GM19324 (cell line): ENCODE data around the gene ONECUT3.

Experiments
- ATAC-seq: cut with Tn5 transposase; IDR thresholded peaks from one replicate; pipeline ENCODE4 v1.9.1; 2021; ENCODE audit warnings: mild to moderate bottlenecking, moderate library complexity; ENCODE audit not compliant: unreplicated experiment, low FRiP score

The ONECUT3 gene

DNA sequence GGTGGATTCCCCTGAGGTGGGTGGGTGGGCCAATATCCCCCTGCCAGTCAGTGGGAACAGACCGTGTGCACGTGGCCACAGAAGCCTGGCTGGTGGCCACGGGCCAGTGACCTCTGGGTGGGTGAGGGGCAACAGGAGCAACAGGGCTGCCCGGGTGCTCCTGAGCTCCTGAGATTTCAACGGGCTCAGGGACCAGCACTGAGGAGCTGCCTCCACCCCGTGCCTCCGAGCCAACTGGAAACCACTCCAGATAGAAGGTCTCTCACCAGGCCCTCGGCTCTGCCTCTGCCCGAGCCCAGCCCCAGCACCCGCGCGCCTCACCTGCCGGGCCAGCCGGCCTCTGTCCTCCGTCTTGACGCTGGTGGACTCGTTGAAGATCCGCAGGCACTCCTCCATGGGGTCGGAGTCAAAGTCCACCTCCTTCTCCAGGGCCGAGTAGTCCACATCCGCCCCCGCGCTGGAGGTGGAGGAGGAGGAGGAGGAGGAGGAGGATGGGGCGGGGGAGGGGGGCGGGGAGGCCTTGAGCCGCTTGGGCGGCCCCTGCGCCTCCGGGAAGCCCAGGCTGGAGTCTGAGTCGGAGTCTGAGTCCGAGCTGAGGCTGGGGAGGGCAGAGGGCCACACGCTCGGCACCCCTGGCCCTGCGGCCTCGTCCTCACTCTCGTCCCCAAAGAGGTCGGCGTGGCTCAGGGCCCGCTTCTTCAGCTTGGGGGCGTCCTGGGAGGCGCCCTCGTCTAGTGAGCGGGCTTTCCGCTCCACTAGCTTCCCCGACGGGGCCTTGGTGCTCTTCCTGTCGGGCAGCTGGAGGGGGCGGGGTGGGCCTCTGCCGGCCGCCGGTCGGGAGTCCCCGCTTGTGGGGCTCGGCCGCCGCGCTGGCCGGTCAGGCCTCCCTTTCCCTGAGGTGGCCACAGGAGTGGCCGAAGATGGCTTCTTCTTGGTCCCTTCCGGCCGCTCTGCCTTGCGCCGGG is 73.5 kb downstream of the ONECUT3 start:
- no peak for ATAC-seq

DNA sequence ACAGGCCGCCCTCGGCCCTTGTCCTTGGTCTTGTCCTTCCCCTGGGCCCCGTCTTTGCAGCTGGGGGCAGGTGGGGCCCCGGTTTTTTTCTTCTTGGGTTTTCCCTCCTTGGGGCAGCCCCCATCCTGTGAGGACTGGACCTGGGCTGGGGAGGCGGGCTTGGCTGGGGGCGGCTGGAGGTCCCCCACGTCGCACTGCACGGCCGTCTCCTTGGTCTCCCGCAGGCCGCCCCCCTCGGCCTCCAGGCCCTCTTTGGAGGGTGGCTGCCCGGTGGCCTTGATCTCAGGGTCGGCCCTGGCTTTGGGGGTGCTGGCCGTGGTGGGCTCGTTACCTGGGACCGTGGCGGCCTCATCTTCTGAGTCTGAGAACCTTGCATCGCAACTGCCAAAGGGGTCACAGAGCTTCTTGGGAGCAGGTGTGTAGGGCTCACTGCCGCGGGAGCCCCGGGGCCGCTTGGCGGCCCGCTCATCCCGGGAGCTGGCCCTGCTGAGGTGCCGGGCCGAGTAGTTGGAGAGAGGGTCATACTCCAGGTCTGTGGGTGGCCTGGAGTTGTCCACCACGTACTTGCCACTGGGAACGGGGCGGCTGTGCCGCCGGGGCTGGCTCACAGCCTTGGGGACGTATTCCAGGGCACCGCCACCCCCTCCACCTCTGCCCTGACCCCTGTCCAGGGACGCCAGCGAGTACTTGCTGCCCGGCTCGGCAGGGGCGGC is 74.4 kb downstream of the ONECUT3 start:
- ATAC-seq, result no peak

DNA sequence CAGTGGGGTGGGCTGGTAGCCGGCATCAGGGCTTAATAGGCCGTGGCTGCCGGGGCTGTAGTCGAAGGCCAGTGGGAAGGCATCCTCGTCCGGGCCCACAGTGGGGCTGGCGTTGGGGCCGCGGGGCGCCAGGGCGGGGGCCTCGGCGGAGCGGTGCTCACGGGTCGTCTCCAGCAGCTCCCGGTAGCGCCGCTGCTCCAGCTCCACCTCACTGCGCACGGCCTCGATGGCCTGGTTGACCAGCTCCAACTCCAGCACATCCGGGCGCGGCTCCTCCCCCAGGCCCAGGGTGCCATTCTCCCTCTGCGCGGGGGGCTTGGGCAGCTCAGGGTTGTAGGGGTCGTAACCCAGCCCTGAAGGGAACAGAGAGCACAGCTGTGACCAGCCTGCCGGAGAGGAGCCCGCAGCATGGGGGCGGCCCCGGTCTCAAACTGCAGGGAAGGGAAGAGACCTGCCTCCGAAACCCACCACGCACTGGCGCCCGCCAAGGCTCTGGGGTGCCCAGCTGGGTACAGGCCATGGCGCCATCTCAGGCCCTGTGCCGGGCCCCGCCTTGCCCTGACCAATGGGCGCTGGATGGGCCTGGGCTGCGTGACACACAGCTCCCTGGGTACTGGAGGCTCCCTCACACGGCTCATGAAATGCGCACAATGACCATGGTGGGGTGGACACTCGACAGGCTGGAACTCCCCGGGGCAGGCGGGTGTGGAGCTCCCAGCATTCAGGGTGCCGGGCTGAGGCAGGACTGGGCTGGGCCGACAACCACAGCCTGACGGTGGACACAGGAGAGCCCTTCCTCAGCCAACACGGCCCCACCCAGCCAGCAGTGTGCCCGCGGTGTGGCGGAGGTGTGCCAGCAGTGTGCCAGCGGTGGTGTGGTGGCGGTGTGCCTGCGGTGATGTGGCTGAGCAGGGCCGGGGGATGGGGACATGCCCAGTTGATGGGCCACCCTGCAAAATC is 75.3 kb downstream of the ONECUT3 start:
- ATAC-seq, result no peak

DNA sequence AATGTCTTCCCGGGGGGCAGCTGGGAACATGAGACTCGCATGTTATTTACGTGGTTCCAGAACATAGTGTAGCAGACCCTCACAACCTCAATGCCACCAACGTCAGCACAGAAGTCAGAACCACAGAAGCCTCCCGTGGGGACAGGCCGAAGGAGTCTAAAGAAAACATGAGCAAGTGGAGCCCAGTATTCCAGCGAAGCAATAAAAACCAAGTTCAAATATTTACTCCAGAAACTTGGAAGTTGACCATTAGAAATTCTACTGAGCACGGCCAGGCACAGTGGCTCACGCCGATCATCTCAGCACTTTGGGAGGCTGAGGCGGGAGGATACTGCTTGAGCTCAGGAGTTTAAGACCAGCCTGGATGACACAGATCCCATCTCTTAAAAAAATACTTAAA is 76.7 kb downstream of the ONECUT3 start:
- ATAC-seq, result no peak

DNA sequence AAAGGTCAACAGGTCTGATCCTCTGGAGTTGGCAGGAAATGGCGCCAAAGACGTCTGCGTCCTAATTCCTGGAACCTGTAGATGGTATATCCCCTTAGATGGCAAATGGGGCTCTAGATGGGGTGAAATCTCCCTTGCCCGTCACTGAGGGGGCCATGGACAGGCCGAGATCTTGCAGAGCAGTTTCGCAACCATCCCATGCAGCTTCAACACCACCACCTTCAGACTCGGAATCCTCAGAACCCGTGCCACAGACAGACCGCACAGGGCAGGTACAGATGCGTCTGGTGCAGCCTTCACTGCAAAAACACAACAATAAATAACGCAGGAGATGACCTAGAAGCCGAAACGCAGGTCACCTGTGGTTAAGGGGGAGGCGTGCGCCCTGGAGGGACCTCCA is 77.3 kb downstream of the ONECUT3 start:
- ATAC-seq, result no peak
